ENCODE results near the gene KRT13. TPM values are rescaled to one million over a fixed set of nuclear protein-coding genes. Genes with fewer than 3 reads are reported as not detected.

The KRT13 gene
- total RNA-seq, 1 donor from 2014 or later = 1.9 TPM

DNA sequence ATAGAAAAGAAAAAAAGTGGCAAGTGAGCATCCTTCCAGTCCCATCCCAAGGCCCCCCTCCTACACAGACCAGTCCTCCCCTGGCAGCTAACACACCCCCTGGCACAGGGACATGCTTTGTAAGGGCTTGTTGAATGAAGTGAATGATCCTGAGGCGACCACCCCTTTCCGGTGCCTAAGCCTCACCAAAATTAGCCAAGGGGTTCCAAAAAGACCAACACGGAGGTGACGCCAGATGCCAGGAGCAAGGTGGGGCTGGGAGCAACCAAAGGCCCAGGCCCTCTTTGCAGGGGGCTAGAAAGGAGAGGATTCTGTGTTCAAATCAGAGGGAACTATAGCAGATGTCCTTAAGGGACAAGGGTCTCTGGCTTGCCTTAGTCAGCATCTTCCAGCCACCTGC lies 30.0 kb downstream of the KRT13 start:
- Histone ChIP-seq H3K4me3 (no peak overlapping the region), H3K27me3 (no peaks in the 10 kb centered on the region), H3K36me3 (no peaks in the 10 kb centered on the region), H3K27ac (no peak overlapping the region), H3K4me1 (no peaks in the 10 kb centered on the region), H3K9me3 (no peaks in the 10 kb centered on the region)
- no peak for DNase-seq (ENCODE audit: low spot score in 2 of 2)
- TF ChIP-seq CTCF (IDR thresholded peaks at IDR 0.05) = no peak
- intact Hi-C loops (cut with DNase I) = no loop called here

- Histone ChIP-seq H3K4me1 (no peaks in the 10 kb centered on the region), H3K9me3 (no peaks in the 10 kb centered on the region), H3K4me3 (no peak overlapping the region), H3K27me3 (no peaks in the 10 kb centered on the region), H3K27ac (no peak overlapping the region), H3K36me3 (no peaks in the 10 kb centered on the region)
- DNase-seq (ENCODE audit: low spot score in 2 of 2) = no peak
- intact Hi-C loops (cut with DNase I) = no loop called here
- TF ChIP-seq CTCF (IDR thresholded peaks at IDR 0.05) = no peak
Observed at GRCh38 chr17:41474863-41475262, 30.5 kb downstream of the KRT13 start.

- Histone ChIP-seq H3K9me3 (no peaks in the 10 kb centered on the region), H3K27ac (no peak overlapping the region), H3K36me3 (no peaks in the 10 kb centered on the region), H3K4me3 (no peak overlapping the region), H3K4me1 (no peaks in the 10 kb centered on the region), H3K27me3 (no peaks in the 10 kb centered on the region)
- no peak for DNase-seq (ENCODE audit: low spot score in 2 of 2)
- intact Hi-C loops (cut with DNase I) = no loop called here
- TF ChIP-seq CTCF (IDR thresholded peaks at IDR 0.05) = no peak
Observed at GRCh38 chr17:41468346-41468745, 37.1 kb downstream of the KRT13 start.

- intact Hi-C loops (cut with DNase I) = no loop called here
- no peaks in the 10 kb centered on the region for H3K27me3 ChIP-seq
- no peak for DNase-seq (ENCODE audit: low spot score in 2 of 2)
Observed at GRCh38 chr17:41467561-41467960, 37.9 kb downstream of the KRT13 start.

DNA sequence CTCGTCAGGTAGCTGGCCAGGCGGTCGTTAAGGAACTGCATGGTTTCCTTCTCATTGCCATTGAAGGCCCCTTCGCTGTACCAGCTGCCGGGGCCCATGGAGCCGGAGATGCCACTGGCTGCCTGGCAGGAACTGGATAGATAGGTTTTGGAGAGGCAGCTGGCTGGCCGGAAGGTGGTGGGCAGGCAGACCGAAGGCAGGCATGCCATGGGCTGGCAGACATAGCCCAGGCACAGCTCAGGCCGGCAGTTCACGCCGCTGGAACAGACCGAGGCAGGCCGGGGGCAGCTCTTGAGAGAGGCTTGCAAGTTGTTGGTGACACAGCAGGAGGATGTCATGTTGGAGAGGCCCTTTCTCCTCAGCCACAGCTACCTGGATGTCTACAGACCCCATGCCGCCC lies 38.4 kb downstream of the KRT13 start, which contains the start of gene KRT32:
TSS of gene KRT32 (minus strand) at position 399 of the 400 bp plus-strand sequence. CDS start at position 338, 61 bp downstream.
- no peaks in the 10 kb centered on the region for H3K27me3 ChIP-seq

More at GRCh38 chr17:41467561-41467960, 37.9 kb downstream of the KRT13 start:
- no peaks in the 10 kb centered on the region for H3K36me3 ChIP-seq
- no peak overlapping the region for H3K27ac ChIP-seq
- no peak for TF ChIP-seq CTCF (IDR thresholded peaks at IDR 0.05)
- no peaks in the 10 kb centered on the region for H3K4me1 ChIP-seq
- no peaks in the 10 kb centered on the region for H3K9me3 ChIP-seq
- H3K4me3 ChIP-seq = no peak overlapping the region

More for the DNA sequence above, 38.4 kb downstream of the KRT13 start, which contains the start of gene KRT32:
- intact Hi-C loops (cut with DNase I) = no loop called here
- H3K4me3 ChIP-seq = no peak within 1 kb of the TSS
- no peaks in the 10 kb centered on the region for H3K36me3 ChIP-seq
- H3K27ac ChIP-seq = no peak within 1 kb of the TSS
- no peaks in the 10 kb centered on the region for H3K9me3 ChIP-seq
- no peak for TF ChIP-seq CTCF (IDR thresholded peaks at IDR 0.05)
- H3K4me1 ChIP-seq = no peaks in the 10 kb centered on the region
- DNase-seq (ENCODE audit: low spot score in 2 of 2) = no peak
